HepG2 (cell line): Measurements from ENCODE around the gene PRKG1. TPM values are rescaled to one million over a fixed set of nuclear protein-coding genes. Genes with fewer than 3 reads are reported as not detected.

Experiments
- ATAC-seq: fragments of 200-7000 bp; cut with Tn5 transposase; 3 replicates; pipeline ENCODE4 v1.9.1; 2020; ENCODE audit warnings: mild to moderate bottlenecking, moderate library complexity
- BruUV-seq: library from RNA; stranded (reverse); fragments of 400-500 nt; replicated peaks from 2 replicates; lab custom pipeline; 2021; lab: Mats Ljungman, UMichigan
- CTCF ChIA-PET: fragments of 300-600 bp; formaldehyde crosslinking; extraction: SDS; loops from one replicate; lab custom pipeline; 2021; ENCODE audit warnings: low total read pairs, inconsistent platforms, low intra/inter-chr PET ratio; lab: Yijun Ruan, JAX
- POLR2A ChIA-PET: fragments of 350-600 bp; sonication (Branson Sonifier 250); formaldehyde crosslinking; loops from one replicate; lab custom pipeline; 2020; ENCODE audit warnings: antibody characterized with exemption, inconsistent platforms; lab: Yijun Ruan, JAX
- DNase-seq: peaks from one replicate; pipeline ENCODE4 v3.0.0-alpha.2; 2015; ENCODE audit warnings: low spot score
- FAIRE-seq: peaks from 3 replicates; lab custom pipeline; 2011; peaks lifted over from hg19 to GRCh38; lab: Jason Lieb, UNC
- H2AFZ ChIP-seq: one replicate; pipeline ENCODE4 v1.6.1; 2011; ENCODE audit warnings: low read length, inconsistent platforms
- H3K27ac ChIP-seq: fragments of 300-600 bp; 3 replicates; pipeline ENCODE4 v1.8.0; 2011; ENCODE audit warnings: mixed run types, mild to moderate bottlenecking, mixed read lengths, low read length, inconsistent platforms; ENCODE audit not compliant: insufficient read depth; ENCODE audit errors: extremely low read length
- H3K27me3 ChIP-seq, 2 experiments: fragments of 200-600 bp in 1 of 2; 2 replicates in 1 of 2; 3 replicates in 1 of 2; pipeline versions ENCODE4 v1.6.0 to v1.8.0; 2011; ENCODE audit warnings: low read length in 2 of 2, mild to moderate bottlenecking in 2 of 2, moderate library complexity in 2 of 2, inconsistent platforms in 1 of 2; ENCODE audit not compliant: insufficient read depth in 2 of 2, control insufficient read depth in 1 of 2
- H3K36me3 ChIP-seq, 2 experiments: fragments of 200-600 bp in 1 of 2; replicated peaks in 1 of 2; 2 replicates in 1 of 2; 3 replicates in 1 of 2; pipeline versions ENCODE4 v1.5.1 to v1.8.0; 2011; ENCODE audit warnings: low read length in 2 of 2, inconsistent platforms in 1 of 2; ENCODE audit not compliant: insufficient read depth in 2 of 2, control insufficient read depth in 1 of 2
- H3K4me1 ChIP-seq: 2 replicates; pipeline ENCODE4 v1.5.1; 2012; ENCODE audit warnings: low read length, inconsistent platforms; ENCODE audit not compliant: insufficient read depth
- H3K4me2 ChIP-seq: 2 replicates; pipeline ENCODE4 v1.6.0; 2011; ENCODE audit warnings: low read depth, low read length, inconsistent platforms
- H3K4me3 ChIP-seq, 3 experiments: fragments of 200-600 bp in 1 of 3; sonication (generic), shearing (Covaris generic) in 1 of 3; replicated peaks in 1 of 3; 2 replicates each; pipeline ENCODE4 v1.5.1; 2011 to 2016; ENCODE audit warnings: low read length in 3 of 3, inconsistent platforms in 2 of 3, low read depth in 2 of 3, mild to moderate bottlenecking in 2 of 3, control low read depth in 1 of 3, mixed read lengths in 1 of 3; ENCODE audit not compliant: insufficient read depth in 1 of 3
- H3K79me2 ChIP-seq: one replicate; pipeline ENCODE4 v1.6.1; 2011; ENCODE audit warnings: low read length, inconsistent platforms; ENCODE audit not compliant: insufficient read depth
- H3K9ac ChIP-seq: 2 replicates; pipeline ENCODE4 v1.6.0; 2011; ENCODE audit warnings: mild to moderate bottlenecking, low read depth, low read length, inconsistent platforms; ENCODE audit not compliant: insufficient read depth
- H3K9me3 ChIP-seq: 2 replicates; pipeline ENCODE4 v1.5.1; 2012; ENCODE audit warnings: mild to moderate bottlenecking, low read length
- H4K20me1 ChIP-seq: 2 replicates; pipeline ENCODE4 v1.6.0; 2011; ENCODE audit warnings: inconsistent platforms, mild to moderate bottlenecking, low read length, moderate library complexity; ENCODE audit not compliant: insufficient read depth
- ERF ChIP-seq: IDR thresholded peaks from 2 replicates; pipeline ENCODE4 v1.6.1; 2018; ENCODE audit warnings: missing biosample characterization, missing genetic modification reagents
- HNRNPUL1 ChIP-seq: fragments of 200-400 bp; formaldehyde crosslinking; IDR thresholded peaks from 2 replicates; pipeline ENCODE4 v1.6.1; 2017; ENCODE audit warnings: low read depth, mild to moderate bottlenecking, low read length, moderate library complexity
- SRSF1 ChIP-seq: fragments of 200-400 bp; formaldehyde crosslinking; optimal IDR thresholded peaks from 2 replicates; pipeline ENCODE3; 2017; ENCODE audit warnings: mild to moderate bottlenecking, low read depth, low read length, moderate library complexity
- ZBTB8A ChIP-seq: sonication (generic); formaldehyde crosslinking; IDR thresholded peaks from 2 replicates; pipeline ENCODE4 v1.4.0; 2020; ENCODE audit warnings: mild to moderate bottlenecking, low read depth, missing genetic modification reagents, borderline replicate concordance
- ZFP37 ChIP-seq: sonication (generic); formaldehyde crosslinking; IDR thresholded peaks from 2 replicates; pipeline ENCODE4 v1.4.0; 2020; ENCODE audit warnings: missing genetic modification reagents, borderline replicate concordance
- in situ Hi-C: cut with HindIII; loops from 2 replicates; pipeline ENCODE4 v1.10.0; 2017; ENCODE audit warnings: low pct_unique_long_range_greater_than_20kb; ENCODE audit not compliant: extremely low pct_ligation_motif_present
- intact Hi-C: fragments of 100-400 bp; cut with micrococcal nuclease; formaldehyde crosslinking; loops from one replicate; pipeline ENCODE4 v1.10.0; 2022; ENCODE audit not compliant: unreplicated experiment
- polyA plus RNA-seq, 8 experiments: library from polyadenylated mRNA; depleted of rRNA in 3 of 8; stranded (reverse) in 7 of 8; unstranded in 1 of 8; fragments of >200 nt; fragmentation: Illumina TruSeq in 4 of 8; extraction: Trizol in 4 of 8; gene quantifications; 2 replicates each; pipeline versions ENCODE4 v1.2.1 to v1.2.3, GENCODE V29; 2011 to 2016; ENCODE audit warnings: low read depth in 4 of 8, missing spikeins in 1 of 8, mixed read lengths in 1 of 8; ENCODE audit not compliant: insufficient read depth in 1 of 8
- total RNA-seq, 5 experiments: library from RNA; depleted of rRNA; stranded (reverse); fragments of >200 nt; fragmentation: Illumina TruSeq; extraction: Trizol; gene quantifications; 2 replicates each; pipeline ENCODE4 v1.2.3, GENCODE V29; 2016; ENCODE audit warnings: low read depth in 1 of 5
- TF ChIP-seq, protein P1 (sequence below): sonication (generic); formaldehyde crosslinking; IDR thresholded peaks from one replicate; pipeline ENCODE4 v1.5.1; 2020; ENCODE audit warnings: mild to moderate bottlenecking, missing genetic modification reagents; ENCODE audit errors: not compliant biosample characterization
- TF ChIP-seq, protein P2 (sequence below): IDR thresholded peaks from 2 replicates; pipeline ENCODE4 v1.6.1; 2016

Gene PRKG1
- total and polyA plus RNA-seq, 2 of the 13 experiments (the other 11 are each of a cell fraction or from before 2014, with no cell fraction given) = 0.01 TPM; not detected in 1

DNA sequence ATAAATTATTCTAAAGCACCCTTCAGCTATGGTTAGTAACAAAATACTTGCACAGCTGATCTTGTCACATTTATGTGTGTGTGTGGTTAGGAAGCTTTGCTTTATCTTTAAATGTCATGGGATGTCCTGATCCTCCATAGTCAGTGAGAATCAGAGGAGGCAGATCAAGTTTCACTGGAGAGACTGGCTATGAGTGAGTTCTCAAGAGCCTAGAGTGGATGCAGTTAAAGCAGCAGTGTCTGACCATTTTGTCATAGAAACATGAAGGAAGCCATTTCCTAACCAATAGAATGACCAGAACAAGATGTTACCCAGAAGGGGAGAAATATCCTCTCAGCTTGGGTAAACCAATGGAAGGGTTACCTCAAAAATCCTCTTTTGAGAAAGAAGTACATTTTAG lies 1032.6 kb downstream of the PRKG1 start:
- no TSS peak for BruUV-seq
- H2AFZ ChIP-seq = no peak overlapping the region
- H3K9me3 ChIP-seq = no peaks in the 10 kb centered on the region
- H3K9ac ChIP-seq = no peak overlapping the region
- DNase-seq = no peak
- H3K4me1 ChIP-seq = no peaks in the 10 kb centered on the region
- POLR2A ChIA-PET = no interaction called here
- in situ Hi-C loops = no loop called here
- H3K27me3 ChIP-seq = no peaks in the 10 kb centered on the region
- H3K36me3 ChIP-seq = no peaks in the 10 kb centered on the region
- no peak overlapping the region for H3K4me3 ChIP-seq
- no peaks in the 10 kb centered on the region for H4K20me1 ChIP-seq
- no peak overlapping the region for H3K4me2 ChIP-seq
- no peak overlapping the region for H3K27ac ChIP-seq
- intact Hi-C loops = no loop called here
- no peak for ATAC-seq
- CTCF ChIA-PET = no interaction called here
- no peak for FAIRE-seq
- TF ChIP-seq, protein P1, sequence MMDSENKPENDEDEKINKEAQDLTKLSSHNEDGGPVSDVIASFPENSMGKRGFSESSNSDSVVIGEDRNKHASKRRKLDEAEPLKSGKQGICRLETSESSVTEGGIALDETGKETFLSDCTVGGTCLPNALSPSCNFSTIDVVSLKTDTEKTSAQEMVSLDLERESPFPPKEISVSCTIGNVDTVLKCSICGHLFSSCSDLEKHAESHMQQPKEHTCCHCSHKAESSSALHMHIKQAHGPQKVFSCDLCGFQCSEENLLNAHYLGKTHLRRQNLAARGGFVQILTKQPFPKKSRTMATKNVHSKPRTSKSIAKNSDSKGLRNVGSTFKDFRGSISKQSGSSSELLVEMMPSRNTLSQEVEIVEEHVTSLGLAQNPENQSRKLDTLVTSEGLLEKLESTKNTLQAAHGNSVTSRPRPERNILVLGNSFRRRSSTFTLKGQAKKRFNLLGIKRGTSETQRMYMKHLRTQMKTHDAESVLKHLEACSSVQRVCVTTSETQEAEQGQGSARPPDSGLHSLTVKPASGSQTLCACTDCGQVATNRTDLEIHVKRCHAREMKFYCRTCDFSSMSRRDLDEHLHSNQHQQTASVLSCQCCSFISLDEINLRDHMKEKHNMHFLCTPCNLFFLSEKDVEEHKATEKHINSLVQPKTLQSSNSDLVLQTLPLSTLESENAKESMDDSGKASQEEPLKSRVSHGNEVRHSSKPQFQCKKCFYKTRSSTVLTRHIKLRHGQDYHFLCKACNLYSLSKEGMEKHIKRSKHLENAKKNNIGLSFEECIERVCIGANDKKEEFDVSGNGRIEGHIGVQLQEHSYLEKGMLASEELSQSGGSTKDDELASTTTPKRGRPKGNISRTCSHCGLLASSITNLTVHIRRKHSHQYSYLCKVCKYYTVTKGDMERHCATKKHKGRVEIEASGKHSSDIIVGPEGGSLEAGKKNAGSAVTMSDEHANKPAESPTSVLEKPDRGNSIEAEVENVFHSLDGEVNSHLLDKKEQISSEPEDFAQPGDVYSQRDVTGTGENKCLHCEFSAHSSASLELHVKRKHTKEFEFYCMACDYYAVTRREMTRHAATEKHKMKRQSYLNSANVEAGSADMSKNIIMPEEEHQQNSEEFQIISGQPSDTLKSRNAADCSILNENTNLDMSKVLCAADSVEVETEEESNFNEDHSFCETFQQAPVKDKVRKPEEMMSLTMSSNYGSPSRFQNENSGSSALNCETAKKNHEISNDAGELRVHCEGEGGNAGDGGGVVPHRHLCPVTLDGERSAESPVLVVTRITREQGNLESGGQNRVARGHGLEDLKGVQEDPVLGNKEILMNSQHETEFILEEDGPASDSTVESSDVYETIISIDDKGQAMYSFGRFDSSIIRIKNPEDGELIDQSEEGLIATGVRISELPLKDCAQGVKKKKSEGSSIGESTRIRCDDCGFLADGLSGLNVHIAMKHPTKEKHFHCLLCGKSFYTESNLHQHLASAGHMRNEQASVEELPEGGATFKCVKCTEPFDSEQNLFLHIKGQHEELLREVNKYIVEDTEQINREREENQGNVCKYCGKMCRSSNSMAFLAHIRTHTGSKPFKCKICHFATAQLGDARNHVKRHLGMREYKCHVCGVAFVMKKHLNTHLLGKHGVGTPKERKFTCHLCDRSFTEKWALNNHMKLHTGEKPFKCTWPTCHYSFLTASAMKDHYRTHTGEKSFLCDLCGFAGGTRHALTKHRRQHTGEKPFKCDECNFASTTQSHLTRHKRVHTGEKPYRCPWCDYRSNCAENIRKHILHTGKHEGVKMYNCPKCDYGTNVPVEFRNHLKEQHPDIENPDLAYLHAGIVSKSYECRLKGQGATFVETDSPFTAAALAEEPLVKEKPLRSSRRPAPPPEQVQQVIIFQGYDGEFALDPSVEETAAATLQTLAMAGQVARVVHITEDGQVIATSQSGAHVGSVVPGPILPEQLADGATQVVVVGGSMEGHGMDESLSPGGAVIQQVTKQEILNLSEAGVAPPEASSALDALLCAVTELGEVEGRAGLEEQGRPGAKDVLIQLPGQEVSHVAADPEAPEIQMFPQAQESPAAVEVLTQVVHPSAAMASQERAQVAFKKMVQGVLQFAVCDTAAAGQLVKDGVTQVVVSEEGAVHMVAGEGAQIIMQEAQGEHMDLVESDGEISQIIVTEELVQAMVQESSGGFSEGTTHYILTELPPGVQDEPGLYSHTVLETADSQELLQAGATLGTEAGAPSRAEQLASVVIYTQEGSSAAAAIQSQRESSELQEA = no peak
- TF ChIP-seq, protein P2, sequence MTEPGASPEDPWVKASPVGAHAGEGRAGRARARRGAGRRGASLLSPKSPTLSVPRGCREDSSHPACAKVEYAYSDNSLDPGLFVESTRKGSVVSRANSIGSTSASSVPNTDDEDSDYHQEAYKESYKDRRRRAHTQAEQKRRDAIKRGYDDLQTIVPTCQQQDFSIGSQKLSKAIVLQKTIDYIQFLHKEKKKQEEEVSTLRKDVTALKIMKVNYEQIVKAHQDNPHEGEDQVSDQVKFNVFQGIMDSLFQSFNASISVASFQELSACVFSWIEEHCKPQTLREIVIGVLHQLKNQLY (CRISPR knock-in tag) = no peak
- TF ChIP-seq ZBTB8A (CRISPR knock-in tag) (no peak), SRSF1 (no peak), HNRNPUL1 (no peak), ERF (CRISPR knock-in tag) (no peak), ZFP37 (CRISPR knock-in tag) (no peak)
- H3K79me2 ChIP-seq = no peaks in the 10 kb centered on the region
